GM12891 (cell line): ENCODE measurements around the gene UBP1.
"Not testable (repeated sequence)": the region's sequence is repeated elsewhere in the genome, so short reads cannot be mapped to it uniquely, and the experiment has no call there.

Experiments used
- DNase-seq: peaks from one replicate; pipeline ENCODE4 v3.0.0; 2011; ENCODE audit warnings: low spot score; ENCODE audit not compliant: insufficient read length
- FAIRE-seq: peaks from 2 replicates; lab custom pipeline; 2011; peaks lifted over from hg19 to GRCh38; lab: Jason Lieb, UNC
- PAX5 ChIP-seq: IDR thresholded peaks from 2 replicates; pipeline ENCODE4 v1.6.1; 2011; ENCODE audit warnings: low read length, moderate library complexity, mild to moderate bottlenecking; ENCODE audit not compliant: insufficient read depth, severe bottlenecking
- POLR2A ChIP-seq: IDR thresholded peaks from 2 replicates; pipeline ENCODE4 v1.6.1; 2011; ENCODE audit warnings: low read depth, low read length, control low read depth
- POLR2AphosphoS5 ChIP-seq: IDR thresholded peaks from 2 replicates; pipeline ENCODE4 v1.6.1; 2011; ENCODE audit warnings: low read depth, low read length, control low read depth
- POU2F2 ChIP-seq: IDR thresholded peaks from 2 replicates; pipeline ENCODE4 v1.6.1; 2011; ENCODE audit warnings: low read depth, mild to moderate bottlenecking, control low read depth, low read length, moderate library complexity
- SPI1 ChIP-seq: IDR thresholded peaks from 2 replicates; pipeline ENCODE4 v1.6.1; 2011; ENCODE audit warnings: low read depth, low read length, control low read depth
- TAF1 ChIP-seq: IDR thresholded peaks from 2 replicates; pipeline ENCODE4 v1.6.1; 2011; ENCODE audit warnings: low read depth, low read length, control low read depth

UBP1 gene

GRCh38 chr3:33372218-33373081 lies 67.8 kb downstream of the UBP1 start:
- DNase-seq (peak; percentile 21), FAIRE-seq (no peak)
- no peak for TF ChIP-seq PAX5
- TF ChIP-seq POU2F2 = no peak
- no peak for TF ChIP-seq TAF1
- no peak for TF ChIP-seq POLR2A
- no peak for TF ChIP-seq POLR2AphosphoS5
- TF ChIP-seq SPI1 = no peak

- no peak for DNase-seq
- no peak for TF ChIP-seq TAF1
- TF ChIP-seq POLR2AphosphoS5 = no peak
- no peak for TF ChIP-seq POU2F2
- no peak for TF ChIP-seq POLR2A
- TF ChIP-seq SPI1 = no peak
- no peak for TF ChIP-seq PAX5
- no peak for FAIRE-seq
Observed at GRCh38 chr3:33364531-33365128, 75.6 kb downstream of the UBP1 start.

GRCh38 chr3:33364060-33364459 lies 76.1 kb downstream of the UBP1 start:
- FAIRE-seq (no peak), DNase-seq (no peak)
- TF ChIP-seq PAX5 (no peak), SPI1 (no peak), POU2F2 (no peak), TAF1 (no peak), POLR2A (no peak), POLR2AphosphoS5 (no peak)

GRCh38 chr3:33363113-33363800 lies 76.9 kb downstream of the UBP1 start:
- TF ChIP-seq TAF1 = no peak
- TF ChIP-seq POU2F2 = no peak
- no peak for TF ChIP-seq PAX5
- no peak for TF ChIP-seq POLR2AphosphoS5
- TF ChIP-seq POLR2A = no peak
- TF ChIP-seq SPI1 = no peak
- no peak for DNase-seq
- no peak for FAIRE-seq

- FAIRE-seq = no peak
- no peak for DNase-seq
Observed at GRCh38 chr3:33360136-33360825, 79.9 kb downstream of the UBP1 start.

GRCh38 chr3:33358172-33358781 lies 81.9 kb downstream of the UBP1 start:
- TF ChIP-seq PAX5 (no peak), POLR2AphosphoS5 (no peak), SPI1 (no peak), TAF1 (no peak), POLR2A (no peak), POU2F2 (no peak)
- FAIRE-seq (no peak), DNase-seq (no peak)

More at GRCh38 chr3:33360136-33360825, 79.9 kb downstream of the UBP1 start:
- no peak for TF ChIP-seq POLR2A
- TF ChIP-seq SPI1 = no peak
- no peak for TF ChIP-seq PAX5
- no peak for TF ChIP-seq POLR2AphosphoS5
- TF ChIP-seq POU2F2 = no peak
- TF ChIP-seq TAF1 = no peak

- DNase-seq = no peak
- TF ChIP-seq POLR2AphosphoS5 = no peak
- no peak for TF ChIP-seq TAF1
- TF ChIP-seq POU2F2 = no peak
- no peak for TF ChIP-seq POLR2A
- no peak for TF ChIP-seq SPI1
- TF ChIP-seq PAX5 = no peak
- FAIRE-seq = no peak
Observed at GRCh38 chr3:33355611-33356010, 84.6 kb downstream of the UBP1 start.

GRCh38 chr3:33339758-33340157 lies 100.4 kb downstream of the UBP1 start:
- no peak for DNase-seq
- no peak for TF ChIP-seq POLR2AphosphoS5
- TF ChIP-seq TAF1 = no peak
- TF ChIP-seq SPI1 = no peak
- FAIRE-seq = no peak

GRCh38 chr3:33338936-33339465 lies 101.2 kb downstream of the UBP1 start:
- not testable (repeated sequence) for FAIRE-seq, DNase-seq
